HepG2 (cell line): Measurements from ENCODE around the gene NARS2. TPM values are rescaled to one million over a fixed set of nuclear protein-coding genes. Genes with fewer than 3 reads are reported as not detected.

Experiments
- ATF7-NPFF ChIP-seq: sonication (generic); formaldehyde crosslinking; IDR thresholded peaks from 2 replicates; pipeline ENCODE4 v1.8.1; 2023; ENCODE audit warnings: mild to moderate bottlenecking, low read depth, missing genetic modification reagents, moderate library complexity
- GFI1 ChIP-seq: sonication (generic); formaldehyde crosslinking; IDR thresholded peaks from 2 replicates; pipeline ENCODE4 v1.5.0; 2020; ENCODE audit warnings: missing genetic modification reagents, mild to moderate bottlenecking, borderline replicate concordance
- HNRNPUL1 ChIP-seq: fragments of 200-400 bp; formaldehyde crosslinking; IDR thresholded peaks from 2 replicates; pipeline ENCODE4 v1.6.1; 2017; ENCODE audit warnings: low read depth, mild to moderate bottlenecking, low read length, moderate library complexity
- HOXA7 ChIP-seq: sonication (generic); formaldehyde crosslinking; IDR thresholded peaks from 2 replicates; pipeline ENCODE4 v1.8.1; 2022; ENCODE audit warnings: mild to moderate bottlenecking, missing genetic modification reagents, moderate library complexity
- JUND ChIP-seq: sonication (generic); formaldehyde crosslinking; IDR thresholded peaks from 2 replicates; pipeline ENCODE4 v1.8.0; 2022; ENCODE audit warnings: mild to moderate bottlenecking, missing genetic modification reagents
- KDM2A ChIP-seq: sonication (generic); formaldehyde crosslinking; IDR thresholded peaks from 2 replicates; pipeline ENCODE4 v1.4.0; 2020; ENCODE audit warnings: low read depth, missing genetic modification reagents, borderline replicate concordance
- KDM3A ChIP-seq: IDR thresholded peaks from 2 replicates; pipeline ENCODE4 v1.6.1; 2018; ENCODE audit warnings: low read depth, missing compliant biosample characterization
- MAFF ChIP-seq: IDR thresholded peaks from 2 replicates; pipeline ENCODE4 v1.6.1; 2011; ENCODE audit warnings: low read depth, low read length, improper control_type of control experiment
- MZF1 ChIP-seq: sonication (generic); formaldehyde crosslinking; IDR thresholded peaks from 2 replicates; pipeline ENCODE4 v1.8.1; 2023; ENCODE audit warnings: mild to moderate bottlenecking, missing genetic modification reagents, borderline replicate concordance
- THAP8 ChIP-seq: sonication (generic); formaldehyde crosslinking; IDR thresholded peaks from 2 replicates; pipeline ENCODE4 v1.5.1; 2020; ENCODE audit warnings: missing genetic modification reagents, mild to moderate bottlenecking, borderline replicate concordance
- TMF1 ChIP-seq: sonication (generic); formaldehyde crosslinking; IDR thresholded peaks from 2 replicates; pipeline ENCODE4 v1.8.1; 2022; ENCODE audit warnings: low read depth, missing genetic modification reagents
- TOPORS ChIP-seq: sonication (generic); formaldehyde crosslinking; IDR thresholded peaks from 2 replicates; pipeline ENCODE4 v1.8.0; 2023; ENCODE audit warnings: mild to moderate bottlenecking, missing genetic modification reagents
- ZBTB21 ChIP-seq: sonication (generic); formaldehyde crosslinking; IDR thresholded peaks from 2 replicates; pipeline ENCODE4 v1.4.0; 2020; ENCODE audit warnings: missing genetic modification reagents
- ZBTB34 ChIP-seq: sonication (generic); formaldehyde crosslinking; IDR thresholded peaks from 2 replicates; pipeline ENCODE4 v1.8.0; 2022; ENCODE audit warnings: mild to moderate bottlenecking, missing genetic modification reagents
- ZBTB39 ChIP-seq: sonication (generic); formaldehyde crosslinking; IDR thresholded peaks from 2 replicates; pipeline ENCODE4 v1.5.0; 2020; ENCODE audit warnings: missing genetic modification reagents
- ZNF160 ChIP-seq: sonication (generic); formaldehyde crosslinking; IDR thresholded peaks from 2 replicates; pipeline ENCODE4 v1.8.0; 2022; ENCODE audit warnings: mild to moderate bottlenecking, inconsistent platforms, missing genetic modification reagents
- ZNF570 ChIP-seq: sonication (generic); formaldehyde crosslinking; IDR thresholded peaks from 2 replicates; pipeline ENCODE4 v1.4.0; 2020; ENCODE audit warnings: mild to moderate bottlenecking, missing genetic modification reagents, borderline replicate concordance
- ZNF629 ChIP-seq: sonication (generic); formaldehyde crosslinking; conservative IDR thresholded peaks from 2 replicates; pipeline ENCODE4 v1.5.0; 2020; ENCODE audit warnings: missing genetic modification reagents
- ZNF740 ChIP-seq: sonication (generic); formaldehyde crosslinking; IDR thresholded peaks from 2 replicates; pipeline ENCODE4 v1.4.0; 2020; ENCODE audit warnings: missing genetic modification reagents
- ZNF772 ChIP-seq: sonication (generic); formaldehyde crosslinking; IDR thresholded peaks from 2 replicates; pipeline ENCODE4 v1.5.0; 2020; ENCODE audit warnings: mild to moderate bottlenecking, missing genetic modification reagents
- polyA plus RNA-seq, 8 experiments: library from polyadenylated mRNA; depleted of rRNA in 3 of 8; stranded (reverse) in 7 of 8; unstranded in 1 of 8; fragments of >200 nt; fragmentation: Illumina TruSeq in 4 of 8; extraction: Trizol in 4 of 8; gene quantifications; 2 replicates each; pipeline versions ENCODE4 v1.2.1 to v1.2.3, GENCODE V29; 2011 to 2016; ENCODE audit warnings: low read depth in 4 of 8, missing spikeins in 1 of 8, mixed read lengths in 1 of 8; ENCODE audit not compliant: insufficient read depth in 1 of 8
- total RNA-seq, 5 experiments: library from RNA; depleted of rRNA; stranded (reverse); fragments of >200 nt; fragmentation: Illumina TruSeq; extraction: Trizol; gene quantifications; 2 replicates each; pipeline ENCODE4 v1.2.3, GENCODE V29; 2016; ENCODE audit warnings: low read depth in 1 of 5
- TF ChIP-seq, protein P1 (sequence below): sonication (generic); formaldehyde crosslinking; conservative IDR thresholded peaks from 2 replicates; pipeline ENCODE4 v1.4.0; 2020; ENCODE audit warnings: missing genetic modification reagents
- TF ChIP-seq, protein P2 (sequence below): sonication (generic); formaldehyde crosslinking; IDR thresholded peaks from 2 replicates; pipeline ENCODE4 v1.4.0; 2020; ENCODE audit warnings: mild to moderate bottlenecking, low read depth, missing genetic modification reagents

The NARS2 gene
- total and polyA plus RNA-seq, 2 of the 13 experiments (the other 11 are each of a cell fraction or from before 2014, with no cell fraction given): 45.9 to 65.0 TPM

DNA sequence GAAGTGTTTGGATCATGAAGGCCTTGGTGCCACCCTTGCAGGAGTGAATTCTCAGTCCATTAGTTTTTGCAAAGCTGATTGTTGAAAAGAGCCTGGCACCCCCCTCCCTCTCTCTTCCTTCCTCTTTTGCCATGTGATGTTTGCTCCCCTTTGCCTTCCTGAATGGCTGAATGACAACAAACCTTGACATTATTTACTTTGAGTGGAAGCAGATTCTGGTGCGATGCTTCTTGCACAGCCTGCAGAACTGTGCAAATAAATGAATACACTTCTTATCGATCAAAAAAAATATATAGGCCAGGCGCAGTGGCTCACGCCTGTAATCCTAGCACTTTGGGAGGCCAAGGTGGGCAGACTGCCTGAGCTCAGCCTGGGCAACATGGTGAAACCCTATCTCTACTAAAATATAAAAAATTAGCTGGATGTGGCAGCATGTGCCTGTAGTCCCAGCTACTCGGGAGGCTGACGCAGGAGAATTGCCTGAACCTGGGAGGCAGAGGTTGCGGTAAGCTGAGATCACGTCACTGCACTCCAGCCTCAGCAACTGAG lies 2.0 kb upstream of the NARS2 start (continued):
- 0 out of 2 replicates have a peak, but pooled peaks have one; percentile 20 for TF ChIP-seq ZNF740 (CRISPR knock-in tag)
- TF ChIP-seq MZF1 (CRISPR knock-in tag): no peak
- no peak for TF ChIP-seq ZBTB21 (CRISPR knock-in tag)
- no peak for TF ChIP-seq JUND (CRISPR knock-in tag)
- TF ChIP-seq, protein P1, sequence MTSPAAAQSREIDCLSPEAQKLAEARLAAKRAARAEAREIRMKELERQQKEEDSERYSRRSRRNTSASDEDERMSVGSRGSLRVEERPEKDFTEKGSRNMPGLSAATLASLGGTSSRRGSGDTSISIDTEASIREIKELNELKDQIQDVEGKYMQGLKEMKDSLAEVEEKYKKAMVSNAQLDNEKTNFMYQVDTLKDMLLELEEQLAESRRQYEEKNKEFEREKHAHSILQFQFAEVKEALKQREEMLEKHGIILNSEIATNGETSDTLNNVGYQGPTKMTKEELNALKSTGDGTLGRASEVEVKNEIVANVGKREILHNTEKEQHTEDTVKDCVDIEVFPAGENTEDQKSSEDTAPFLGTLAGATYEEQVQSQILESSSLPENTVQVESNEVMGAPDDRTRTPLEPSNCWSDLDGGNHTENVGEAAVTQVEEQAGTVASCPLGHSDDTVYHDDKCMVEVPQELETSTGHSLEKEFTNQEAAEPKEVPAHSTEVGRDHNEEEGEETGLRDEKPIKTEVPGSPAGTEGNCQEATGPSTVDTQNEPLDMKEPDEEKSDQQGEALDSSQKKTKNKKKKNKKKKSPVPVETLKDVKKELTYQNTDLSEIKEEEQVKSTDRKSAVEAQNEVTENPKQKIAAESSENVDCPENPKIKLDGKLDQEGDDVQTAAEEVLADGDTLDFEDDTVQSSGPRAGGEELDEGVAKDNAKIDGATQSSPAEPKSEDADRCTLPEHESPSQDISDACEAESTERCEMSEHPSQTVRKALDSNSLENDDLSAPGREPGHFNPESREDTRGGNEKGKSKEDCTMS: no peak
- TF ChIP-seq HOXA7: no peak
- no peak for TF ChIP-seq ZNF629
- TF ChIP-seq TMF1 (CRISPR knock-in tag): no peak
- no peak for TF ChIP-seq THAP8 (CRISPR knock-in tag)
- no peak for TF ChIP-seq ZNF570 (CRISPR knock-in tag)
- TF ChIP-seq ATF7-NPFF: no peak
- TF ChIP-seq KDM2A: no peak
- TF ChIP-seq ZBTB34 (CRISPR knock-in tag): no peak
- TF ChIP-seq TOPORS: no peak
- no peak for TF ChIP-seq GFI1 (CRISPR knock-in tag)
- TF ChIP-seq MAFF: no peak; the same call in 1 of the 2 replicates
- 0 out of 2 replicates have a peak, but pooled peaks have one; percentile 35 for TF ChIP-seq ZNF772 (CRISPR knock-in tag)
- TF ChIP-seq ZBTB39 (CRISPR knock-in tag): no peak
- TF ChIP-seq ZNF160 (CRISPR knock-in tag): no peak
- no peak for TF ChIP-seq KDM3A (CRISPR knock-in tag)
- no peak for TF ChIP-seq HNRNPUL1
- TF ChIP-seq, protein P2, sequence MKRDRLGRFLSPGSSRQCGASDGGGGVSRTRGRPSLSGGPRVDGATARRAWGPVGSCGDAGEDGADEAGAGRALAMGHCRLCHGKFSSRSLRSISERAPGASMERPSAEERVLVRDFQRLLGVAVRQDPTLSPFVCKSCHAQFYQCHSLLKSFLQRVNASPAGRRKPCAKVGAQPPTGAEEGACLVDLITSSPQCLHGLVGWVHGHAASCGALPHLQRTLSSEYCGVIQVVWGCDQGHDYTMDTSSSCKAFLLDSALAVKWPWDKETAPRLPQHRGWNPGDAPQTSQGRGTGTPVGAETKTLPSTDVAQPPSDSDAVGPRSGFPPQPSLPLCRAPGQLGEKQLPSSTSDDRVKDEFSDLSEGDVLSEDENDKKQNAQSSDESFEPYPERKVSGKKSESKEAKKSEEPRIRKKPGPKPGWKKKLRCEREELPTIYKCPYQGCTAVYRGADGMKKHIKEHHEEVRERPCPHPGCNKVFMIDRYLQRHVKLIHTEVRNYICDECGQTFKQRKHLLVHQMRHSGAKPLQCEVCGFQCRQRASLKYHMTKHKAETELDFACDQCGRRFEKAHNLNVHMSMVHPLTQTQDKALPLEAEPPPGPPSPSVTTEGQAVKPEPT (CRISPR knock-in tag): no peak
